SK-N-SH (cell line): ENCODE data around the gene LMX1A. TPM values are rescaled to one million over a fixed set of nuclear protein-coding genes. Genes with fewer than 3 reads are reported as not detected.

Experiments used
- CTCF ChIA-PET: fragments of 300-600, 350-600 bp; formaldehyde crosslinking; extraction: SDS; loops from one replicate; lab custom pipeline; 2021; lab: Yijun Ruan, JAX
- POLR2A ChIA-PET: fragments of 350-600 bp; sonication (Branson Sonifier 250); formaldehyde crosslinking; extraction: SDS; loops from one replicate; lab custom pipeline; 2020; ENCODE audit warnings: antibody characterized with exemption, inconsistent platforms; lab: Yijun Ruan, JAX
- DNase-seq: peaks from one replicate; pipeline ENCODE4 v3.0.0; 2012
- H2AFZ ChIP-seq: fragments of 200-600 bp; sonication (generic); 2 replicates; pipeline ENCODE4 v1.8.1; 2016; ENCODE audit warnings: antibody characterized with exemption, mild to moderate bottlenecking, low read depth
- H3F3A ChIP-seq: fragments of 200-600 bp; sonication (generic); replicated peaks from 2 replicates; pipeline ENCODE3; 2016; ENCODE audit warnings: antibody characterized with exemption, mild to moderate bottlenecking; ENCODE audit not compliant: insufficient read depth
- H3K27ac ChIP-seq, 2 experiments: fragments of 200-500 bp in 1 of 2; fragments of 200-600 bp in 1 of 2; sonication (Bioruptor generic) in 1 of 2; sonication (generic), shearing (Covaris generic) in 1 of 2; 2 replicates each; pipeline versions ENCODE4 v1.5.1 to v1.6.1; 2014 to 2016; ENCODE audit warnings: low read depth in 2 of 2, inconsistent platforms in 1 of 2, low read length in 1 of 2, mild to moderate bottlenecking in 1 of 2, mixed read lengths in 1 of 2
- H3K27me3 ChIP-seq: fragments of 200-600 bp; sonication (generic), shearing (Covaris generic); 2 replicates; pipeline ENCODE4 v1.6.1; 2016; ENCODE audit warnings: mixed run types; ENCODE audit not compliant: insufficient read depth
- H3K36me3 ChIP-seq, 2 experiments: fragments of 200-500 bp in 1 of 2; fragments of 200-600 bp in 1 of 2; sonication (Bioruptor generic) in 1 of 2; sonication (generic) in 1 of 2; replicated peaks in 1 of 2; 2 replicates each; pipeline versions ENCODE3 to v1.5.1; 2014 to 2016; ENCODE audit warnings: low read length in 1 of 2, mild to moderate bottlenecking in 1 of 2; ENCODE audit not compliant: insufficient read depth in 2 of 2, control insufficient read depth in 1 of 2
- H3K4me1 ChIP-seq, 2 experiments: fragments of 200-500 bp in 1 of 2; fragments of 200-600 bp in 1 of 2; sonication (Bioruptor generic) in 1 of 2; sonication (generic), shearing (Covaris generic) in 1 of 2; 2 replicates each; pipeline versions ENCODE4 v1.5.1 to v1.6.1; 2014 to 2016; ENCODE audit warnings: low read depth in 1 of 2, low read length in 1 of 2, mixed run types in 1 of 2; ENCODE audit not compliant: insufficient read depth in 2 of 2, control insufficient read depth in 1 of 2
- H3K4me2 ChIP-seq: fragments of 200-600 bp; sonication (generic), shearing (Covaris generic); 2 replicates; pipeline ENCODE4 v1.6.1; 2017; ENCODE audit warnings: mixed run types
- H3K4me3 ChIP-seq, 2 experiments: fragments of 200-500 bp in 1 of 2; fragments of 200-600 bp in 1 of 2; sonication (Bioruptor generic) in 1 of 2; sonication (generic), shearing (Covaris generic) in 1 of 2; 2 replicates each; pipeline versions ENCODE4 v1.5.1 to v1.8.1; 2014 to 2016; ENCODE audit warnings: low read depth in 2 of 2, inconsistent platforms in 1 of 2, low read length in 1 of 2, mild to moderate bottlenecking in 1 of 2, mixed read lengths in 1 of 2, moderate library complexity in 1 of 2
- H3K79me2 ChIP-seq: fragments of 200-600 bp; sonication (generic); 2 replicates; pipeline ENCODE4 v1.8.1; 2017; ENCODE audit warnings: mild to moderate bottlenecking; ENCODE audit not compliant: insufficient read depth
- H3K9ac ChIP-seq: fragments of 200-600 bp; sonication (generic); 2 replicates; pipeline ENCODE4 v1.6.1; 2017; ENCODE audit warnings: mixed run types
- H3K9me2 ChIP-seq: fragments of 200-600 bp; sonication (generic); 2 replicates; pipeline ENCODE4 v1.6.1; 2017; ENCODE audit warnings: mixed run types
- H3K9me3 ChIP-seq: fragments of 200-600 bp; sonication (generic); 2 replicates; pipeline ENCODE4 v1.6.1; 2017; ENCODE audit warnings: mixed run types, mild to moderate bottlenecking, moderate library complexity
- H4K20me1 ChIP-seq: fragments of 200-600 bp; sonication (generic); 2 replicates; pipeline ENCODE4 v1.6.1; 2017; ENCODE audit warnings: mild to moderate bottlenecking, mixed run types; ENCODE audit not compliant: insufficient read depth
- CHD2 ChIP-seq: fragments of 150-350 bp; IDR thresholded peaks from 2 replicates; pipeline ENCODE4 v1.6.1; 2018; ENCODE audit warnings: low read length; ENCODE audit not compliant: partially characterized antibody
- EZH2phosphoT487 ChIP-seq: fragments of 200-600 bp; sonication (generic); IDR thresholded peaks from 2 replicates; pipeline ENCODE4 v1.6.1; 2017; ENCODE audit warnings: low read depth, mixed run types, mild to moderate bottlenecking, antibody characterized with exemption, moderate library complexity, borderline replicate concordance
- FOSL2 ChIP-seq: IDR thresholded peaks from 2 replicates; pipeline ENCODE4 v1.4.0; 2012; ENCODE audit warnings: low read depth, mild to moderate bottlenecking, moderate library complexity, borderline replicate concordance
- FOXJ3 ChIP-seq: sonication (generic); formaldehyde crosslinking; IDR thresholded peaks from 2 replicates; pipeline ENCODE4 v1.5.1; 2020; ENCODE audit warnings: mild to moderate bottlenecking, missing genetic modification reagents
- FOXM1 ChIP-seq: IDR thresholded peaks from 2 replicates; pipeline ENCODE4 v1.4.0; 2012; ENCODE audit warnings: low read depth, mild to moderate bottlenecking
- GATA2 ChIP-seq: sonication (generic); formaldehyde crosslinking; IDR thresholded peaks from 2 replicates; pipeline ENCODE4 v1.5.0; 2020; ENCODE audit warnings: mild to moderate bottlenecking, missing genetic modification reagents
- JUND ChIP-seq: IDR thresholded peaks from 2 replicates; pipeline ENCODE4 v1.4.0; 2012
- MEF2A ChIP-seq: IDR thresholded peaks from 2 replicates; pipeline ENCODE4 v1.4.0; 2012; ENCODE audit warnings: low read depth, borderline replicate concordance
- MXI1 ChIP-seq: IDR thresholded peaks from 2 replicates; pipeline ENCODE4 v1.6.1; 2012; ENCODE audit warnings: mild to moderate bottlenecking, low read depth, low read length, improper control_type of control experiment
- NRF1 ChIP-seq: IDR thresholded peaks from 2 replicates; pipeline ENCODE4 v1.6.1; 2012; ENCODE audit warnings: low read depth, mild to moderate bottlenecking, low read length
- PBX3 ChIP-seq: IDR thresholded peaks from 2 replicates; pipeline ENCODE4; 2012
- RAD21 ChIP-seq: IDR thresholded peaks from 2 replicates; pipeline ENCODE4 v1.6.1; 2012; ENCODE audit warnings: mild to moderate bottlenecking, low read length
- RCOR1 ChIP-seq: fragments of 150-350 bp; IDR thresholded peaks from 2 replicates; pipeline ENCODE4 v1.6.1; 2017; ENCODE audit warnings: antibody characterized with exemption, low read length
- RFX5 ChIP-seq: IDR thresholded peaks from 2 replicates; pipeline ENCODE4 v1.6.1; 2012; ENCODE audit warnings: mild to moderate bottlenecking, improper control_type of control experiment, low read length
- RXRA ChIP-seq: IDR thresholded peaks from 2 replicates; pipeline ENCODE4 v1.4.0; 2012; ENCODE audit warnings: low read depth, mild to moderate bottlenecking, borderline replicate concordance
- SIN3A ChIP-seq: IDR thresholded peaks from 2 replicates; pipeline ENCODE4 v1.6.1; 2012; ENCODE audit warnings: low read depth, mild to moderate bottlenecking, low read length, moderate library complexity, borderline replicate concordance
- SMC3 ChIP-seq: IDR thresholded peaks from 2 replicates; pipeline ENCODE4 v1.6.1; 2012; ENCODE audit warnings: low read depth, low read length, improper control_type of control experiment
- TAF1 ChIP-seq: IDR thresholded peaks from 2 replicates; pipeline ENCODE4 v1.6.1; 2012; ENCODE audit warnings: low read depth, mild to moderate bottlenecking, low read length, moderate library complexity, borderline replicate concordance
- USF1 ChIP-seq: IDR thresholded peaks from 2 replicates; pipeline ENCODE4 v1.4.0; 2012; ENCODE audit warnings: low read depth, borderline replicate concordance
- USF2 ChIP-seq: fragments of 150-350 bp; IDR thresholded peaks from 2 replicates; pipeline ENCODE4 v1.6.1; 2017; ENCODE audit warnings: antibody characterized with exemption, low read length, low read depth, borderline replicate concordance
- WGBS: methylation state at CpG from one replicate; pipeline ENCODE4 v1.1.6; 2017; ENCODE audit warnings: low lambda C conversion rate; 5-methylcytosine and 5-hydroxymethylcytosine counted together
- polyA plus RNA-seq, 3 experiments: library from polyadenylated mRNA; depleted of rRNA; stranded (reverse); fragments of >200 nt; gene quantifications; 2 replicates each; pipeline ENCODE4 v1.2.3, GENCODE V29; 2012
- TF ChIP-seq, protein P1 (sequence below): IDR thresholded peaks from 2 replicates; pipeline ENCODE4 v1.4.0; 2012; ENCODE audit warnings: low read depth, borderline replicate concordance

The LMX1A gene
- polyA plus RNA-seq, 1 of the 3 experiments (the other 2 are of a cell fraction): not detected

DNA sequence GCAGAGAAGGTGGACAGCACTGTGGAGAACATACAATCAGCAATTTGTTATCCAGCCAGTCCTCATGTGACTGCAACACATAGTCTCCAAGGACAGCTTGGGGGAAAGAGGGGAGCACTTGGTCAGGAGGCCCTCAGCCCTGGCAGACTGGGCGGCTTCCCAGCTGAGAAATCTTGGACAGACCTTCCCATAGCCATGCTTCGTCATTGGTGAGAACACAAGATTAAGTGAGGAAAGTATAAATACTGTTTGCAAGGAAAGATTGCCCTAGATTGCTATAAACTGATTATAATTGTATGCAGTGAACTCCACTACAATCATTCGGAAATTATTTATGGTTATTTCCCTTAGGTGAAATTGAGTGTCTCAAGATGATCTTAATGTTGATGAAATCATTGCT lies 131.5 kb downstream of the LMX1A start:
- Histone ChIP-seq H3K9me3 (no peaks in the 10 kb centered on the region), H3K27ac (no peak overlapping the region), H3K4me3 (no peak overlapping the region), H4K20me1 (no peaks in the 10 kb centered on the region), H3K79me2 (no peaks in the 10 kb centered on the region), H3K4me1 (no peaks in the 10 kb centered on the region), H3K9me2 (no peaks in the 10 kb centered on the region), H3K27me3 (no peaks in the 10 kb centered on the region), H3K4me2 (no peak overlapping the region), H2AFZ (no peak overlapping the region), H3F3A (no peaks in the 10 kb centered on the region), H3K36me3 (no peaks in the 10 kb centered on the region), H3K9ac (no peak overlapping the region)
- no peak for DNase-seq
- 11% methylated on average over 3 of the region's 3 CpGs for WGBS
- POLR2A ChIA-PET: no interaction called here
- CTCF ChIA-PET: no interaction called here
- TF ChIP-seq FOXM1 (no peak), PBX3 (no peak), TAF1 (no peak), FOSL2 (no peak), NRF1 (no peak), RFX5 (no peak), RAD21 (no peak), MXI1 (no peak), USF1 (no peak), JUND (no peak), RXRA (no peak), GATA2 (CRISPR knock-in tag) (no peak), RCOR1 (no peak), CHD2 (no peak), USF2 (no peak)

GRCh38 chr1:165224504-165224903 lies 132.0 kb downstream of the LMX1A start:
- WGBS: 19% methylated on average over 2 of the region's 2 CpGs
- Histone ChIP-seq H3K27me3 (no peaks in the 10 kb centered on the region), H3K9me3 (no peaks in the 10 kb centered on the region), H3K4me1 (no peaks in the 10 kb centered on the region), H4K20me1 (no peaks in the 10 kb centered on the region), H3K36me3 (no peaks in the 10 kb centered on the region), H3K4me2 (no peak overlapping the region), H3K79me2 (no peaks in the 10 kb centered on the region), H3K9ac (no peak overlapping the region), H3K9me2 (no peaks in the 10 kb centered on the region), H2AFZ (no peak overlapping the region), H3F3A (no peaks in the 10 kb centered on the region), H3K27ac (no peak overlapping the region), H3K4me3 (no peak overlapping the region)
- ChIA-PET CTCF (no interaction called here), POLR2A (no interaction called here)
- TF ChIP-seq FOXM1 (no peak), MXI1 (no peak), RXRA (no peak), RFX5 (no peak), CHD2 (no peak), NRF1 (no peak), JUND (no peak), SIN3A (no peak), FOXJ3 (CRISPR knock-in tag) (no peak), MEF2A (no peak), EZH2phosphoT487 (no peak), SMC3 (no peak)
- TF ChIP-seq, protein P1, sequence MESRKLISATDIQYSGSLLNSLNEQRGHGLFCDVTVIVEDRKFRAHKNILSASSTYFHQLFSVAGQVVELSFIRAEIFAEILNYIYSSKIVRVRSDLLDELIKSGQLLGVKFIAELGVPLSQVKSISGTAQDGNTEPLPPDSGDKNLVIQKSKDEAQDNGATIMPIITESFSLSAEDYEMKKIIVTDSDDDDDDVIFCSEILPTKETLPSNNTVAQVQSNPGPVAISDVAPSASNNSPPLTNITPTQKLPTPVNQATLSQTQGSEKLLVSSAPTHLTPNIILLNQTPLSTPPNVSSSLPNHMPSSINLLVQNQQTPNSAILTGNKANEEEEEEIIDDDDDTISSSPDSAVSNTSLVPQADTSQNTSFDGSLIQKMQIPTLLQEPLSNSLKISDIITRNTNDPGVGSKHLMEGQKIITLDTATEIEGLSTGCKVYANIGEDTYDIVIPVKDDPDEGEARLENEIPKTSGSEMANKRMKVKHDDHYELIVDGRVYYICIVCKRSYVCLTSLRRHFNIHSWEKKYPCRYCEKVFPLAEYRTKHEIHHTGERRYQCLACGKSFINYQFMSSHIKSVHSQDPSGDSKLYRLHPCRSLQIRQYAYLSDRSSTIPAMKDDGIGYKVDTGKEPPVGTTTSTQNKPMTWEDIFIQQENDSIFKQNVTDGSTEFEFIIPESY: no peak
- DNase-seq: no peak
